Testis (tissue), 3 donors: ENCODE measurements around the gene NUP153. TPM values are rescaled to one million over a fixed set of nuclear protein-coding genes. Genes with fewer than 3 reads are reported as not detected.

ENCODE experiments used
- DNase-seq: peaks from one replicate; pipeline ENCODE4 v3.0.0-alpha.2; 2019
- H3K27ac ChIP-seq, 2 donors: fragments of 200-600 bp; sonication (generic); one replicate each; pipeline ENCODE4 v1.5.1; 2019
- H3K27me3 ChIP-seq: fragments of 200-600 bp; sonication (generic); one replicate; pipeline ENCODE4 v1.5.1; 2019
- H3K36me3 ChIP-seq: fragments of 200-600 bp; sonication (generic); one replicate; pipeline ENCODE4 v1.5.1; 2017; ENCODE audit warnings: low read depth; ENCODE audit errors: missing control alignments
- H3K4me1 ChIP-seq: fragments of 200-600 bp; sonication (generic); one replicate; pipeline ENCODE4 v1.5.1; 2019
- H3K4me3 ChIP-seq, 2 donors: fragments of 200-600 bp; sonication (generic); one replicate each; pipeline ENCODE4 v1.5.1; 2017 to 2019
- H3K9me3 ChIP-seq: fragments of 200-600 bp; sonication (generic); one replicate; pipeline ENCODE4 v1.5.1; 2017
- CTCF ChIP-seq, 3 experiments: fragments of 450-650 bp in 2 of 3; fragments of 200-600 bp in 1 of 3; sonication (generic) in 1 of 3; IDR thresholded peaks; one replicate each; pipeline ENCODE4 v1.5.1; 2016 to 2019; ENCODE audit warnings: antibody characterized with exemption in 3 of 3, mild to moderate bottlenecking in 2 of 3, moderate library complexity in 1 of 3
- POLR2A ChIP-seq: fragments of 450-650 bp; IDR thresholded peaks from one replicate; pipeline ENCODE4 v1.6.1; 2017; ENCODE audit warnings: antibody characterized with exemption, mild to moderate bottlenecking, moderate library complexity
- WGBS, 2 donors: methylation state at CpG; one replicate each; pipeline ENCODE4 v1.1.5; 2018; 5-methylcytosine and 5-hydroxymethylcytosine counted together
- intact Hi-C: fragments of 100-400 bp; cut with DNase I; formaldehyde crosslinking; loops from one replicate; pipeline ENCODE4 v1.15.1; 2023; ENCODE audit warnings: low total_unique reads
- polyA plus RNA-seq: library from polyadenylated mRNA; stranded (reverse); fragments of 350-450 nt; fragmentation: Illumina TruSeq; extraction: RNeasy Lipid Tissue Mini Kit (QIAGEN cat#74804); gene quantifications from one replicate; pipeline ENCODE4 v1.2.3, GENCODE V29; 2014; ENCODE audit warnings: low read depth, low replicate concordance; ENCODE audit not compliant: insufficient read depth
- total RNA-seq, 2 donors: library from RNA; depleted of rRNA; stranded (reverse); fragments of >200 nt; gene quantifications; one replicate each; pipeline ENCODE4 v1.2.3, GENCODE V29; 2016

The NUP153 gene
- total and polyA plus RNA-seq, 3 donors from 2014 or later = 62.5 to 64.1 (median 63.2) TPM

GRCh38 chr6:17700421-17701416 lies 6.0 kb downstream of the NUP153 start:
- H3K4me3 ChIP-seq = no peak overlapping the region
- intact Hi-C loops = no loop called here
- no peaks in the 10 kb centered on the region for H3K27me3 ChIP-seq
- DNase-seq = no peak
- H3K27ac ChIP-seq = no peak overlapping the region
- WGBS, 2 donors = 88 to 89% methylated on average over 14 of the region's 14 CpGs
- H3K4me1 ChIP-seq = peaks cover 19% of the 10 kb centered on the region
- TF ChIP-seq CTCF (IDR thresholded peaks at IDR 0.05) (no peak), POLR2A (no peak)
- no peaks in the 10 kb centered on the region for H3K9me3 ChIP-seq
- H3K36me3 ChIP-seq = no peaks in the 10 kb centered on the region

DNA sequence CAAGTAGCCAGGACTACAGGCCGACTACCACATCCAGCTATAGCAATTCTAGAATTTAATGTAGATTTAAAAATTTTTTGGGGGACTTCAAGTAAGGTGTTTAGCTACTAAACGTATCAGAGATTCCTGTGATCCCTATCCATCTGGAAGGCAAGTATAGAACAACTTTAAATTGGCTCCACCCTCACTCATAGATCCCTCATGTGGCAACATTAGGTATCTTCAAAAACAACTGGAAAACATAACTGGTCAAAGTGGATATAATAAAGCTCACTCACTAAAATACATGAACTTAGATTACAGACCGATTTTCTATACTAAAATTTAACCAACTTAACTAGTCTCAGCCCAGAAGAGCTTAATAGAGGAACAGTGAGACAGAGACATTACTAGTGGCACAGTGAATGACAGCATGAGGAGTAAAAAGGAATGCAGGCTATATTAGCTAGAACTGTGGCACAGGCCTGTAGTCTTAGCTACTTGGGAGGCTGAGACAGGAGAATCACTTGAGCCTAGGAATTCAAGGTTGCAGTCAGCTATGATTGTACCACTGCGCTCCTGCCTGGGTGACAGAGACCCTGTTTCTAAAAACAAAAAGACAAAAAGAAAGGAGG lies 14.7 kb downstream of the NUP153 start:
- WGBS, 2 donors = 92% methylated on average over 4 of the region's 4 CpGs
- H3K4me1 ChIP-seq = no peaks in the 10 kb centered on the region

GRCh38 chr6:17688481-17688880 lies 18.2 kb downstream of the NUP153 start:
- Histone ChIP-seq H3K4me1 (no peaks in the 10 kb centered on the region), H3K27me3 (no peaks in the 10 kb centered on the region), H3K27ac (no peak overlapping the region), H3K36me3 (no peaks in the 10 kb centered on the region), H3K9me3 (no peaks in the 10 kb centered on the region), H3K4me3 (no peak overlapping the region)
- DNase-seq = no peak
- TF ChIP-seq POLR2A (no peak), CTCF (IDR thresholded peaks at IDR 0.05) (no peak)
- 94 to 100% methylated on average over 2 of the region's 2 CpGs for WGBS, 2 donors
- intact Hi-C loops = no loop called here

More for the DNA sequence above, 14.7 kb downstream of the NUP153 start:
- H3K27me3 ChIP-seq = no peaks in the 10 kb centered on the region
- H3K27ac ChIP-seq = no peak overlapping the region
- TF ChIP-seq CTCF (IDR thresholded peaks at IDR 0.05) (no peak), POLR2A (no peak)
- no peaks in the 10 kb centered on the region for H3K9me3 ChIP-seq
- no peaks in the 10 kb centered on the region for H3K36me3 ChIP-seq
- intact Hi-C loops = no loop called here
- no peak overlapping the region for H3K4me3 ChIP-seq
- DNase-seq = no peak

DNA sequence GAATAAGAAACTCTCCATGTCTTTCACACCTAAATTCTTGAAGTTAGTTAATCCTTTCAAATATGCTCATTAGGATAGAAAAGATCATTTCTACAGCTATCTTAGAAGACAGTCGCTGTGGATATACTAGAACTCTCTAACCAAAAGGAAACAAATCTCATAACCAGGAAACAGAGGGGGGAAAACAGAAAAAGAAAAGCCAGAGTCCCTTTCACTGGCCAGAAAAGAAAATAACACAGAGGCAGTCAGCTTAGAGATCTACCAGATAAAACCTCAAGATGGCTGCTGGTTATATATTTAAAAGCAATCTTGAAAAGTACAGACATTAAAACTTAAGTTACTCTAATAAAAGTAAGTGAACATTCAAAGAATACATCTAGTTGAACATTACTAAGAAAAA lies 19.6 kb downstream of the NUP153 start:
- H3K27ac ChIP-seq = no peak overlapping the region
- TF ChIP-seq POLR2A (no peak), CTCF (IDR thresholded peaks at IDR 0.05) (no peak)
- H3K9me3 ChIP-seq = no peaks in the 10 kb centered on the region
- DNase-seq = no peak
- intact Hi-C loops = no loop called here
- WGBS, 2 donors = 86 to 90% methylated on average over 1 of the region's 1 CpG
- H3K36me3 ChIP-seq = no peaks in the 10 kb centered on the region
- H3K27me3 ChIP-seq = no peaks in the 10 kb centered on the region
- no peaks in the 10 kb centered on the region for H3K4me1 ChIP-seq
- no peak overlapping the region for H3K4me3 ChIP-seq
